Caki2 (cell line): Measurements from ENCODE around the gene ZBTB4. TPM values are rescaled to one million over a fixed set of nuclear protein-coding genes. Genes with fewer than 3 reads are reported as not detected.
A peak's percentile ranks its signal among the peaks of the same experiment; 100 is the strongest.
"Not testable (repeated sequence)": the region's sequence is repeated elsewhere in the genome, so short reads cannot be mapped to it uniquely, and the experiment has no call there.

Experiments used
- DNase-seq: peaks from one replicate; pipeline ENCODE4 v3.0.0-alpha.2; 2015; ENCODE audit warnings: low read depth
- in situ Hi-C: cut with HindIII; loops from 2 replicates; pipeline ENCODE4 v1.10.0; 2016; ENCODE audit warnings: low sequenced_read_pairs, low pct_unique_long_range_greater_than_20kb, mixed read lengths
- total RNA-seq: library from RNA; depleted of rRNA; stranded (reverse); fragments of >200 nt; shearing (Covaris generic); gene quantifications from 2 replicates; pipeline ENCODE4 v1.2.3, GENCODE V29; 2014; ENCODE audit warnings: low replicate concordance

ZBTB4 gene
- total RNA-seq, 1 experiment from 2014 or later = 4.6 TPM

DNA sequence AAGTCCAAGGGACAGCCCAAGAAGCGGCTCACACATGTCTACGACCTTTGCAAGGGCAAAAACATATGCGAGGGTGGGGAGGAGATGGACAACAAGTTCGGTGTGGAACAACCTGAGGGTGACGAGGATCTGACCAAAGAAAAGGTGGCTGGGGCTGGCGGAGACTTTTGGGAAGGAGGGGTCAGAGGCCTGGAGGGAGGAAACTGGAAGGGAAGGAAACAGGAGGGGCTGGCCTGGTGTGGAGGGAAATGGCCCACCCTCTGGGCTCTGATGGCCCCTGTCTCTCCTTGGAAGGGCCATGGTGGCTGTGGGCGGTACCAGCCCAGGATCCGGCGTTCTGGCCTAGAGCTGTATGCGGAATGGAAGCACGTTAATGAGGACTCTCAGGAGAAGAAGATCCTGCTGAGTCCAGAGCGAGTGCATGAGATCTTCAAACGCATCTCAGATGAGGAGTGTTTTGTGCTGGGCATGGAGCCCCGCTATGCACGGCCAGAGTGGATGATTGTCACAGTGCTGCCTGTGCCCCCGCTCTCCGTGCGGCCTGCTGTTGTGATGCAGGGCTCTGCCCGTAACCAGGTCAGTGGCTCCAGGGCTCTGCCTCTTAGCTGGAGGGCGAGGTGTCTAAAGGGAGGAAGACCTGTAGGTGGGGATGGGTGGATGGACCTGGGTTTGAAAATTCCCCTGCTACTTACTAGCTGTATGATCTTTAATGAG lies 17.2 kb upstream of the ZBTB4 start:
- in situ Hi-C loops = no loop called here
- DNase-seq = no peak

DNA sequence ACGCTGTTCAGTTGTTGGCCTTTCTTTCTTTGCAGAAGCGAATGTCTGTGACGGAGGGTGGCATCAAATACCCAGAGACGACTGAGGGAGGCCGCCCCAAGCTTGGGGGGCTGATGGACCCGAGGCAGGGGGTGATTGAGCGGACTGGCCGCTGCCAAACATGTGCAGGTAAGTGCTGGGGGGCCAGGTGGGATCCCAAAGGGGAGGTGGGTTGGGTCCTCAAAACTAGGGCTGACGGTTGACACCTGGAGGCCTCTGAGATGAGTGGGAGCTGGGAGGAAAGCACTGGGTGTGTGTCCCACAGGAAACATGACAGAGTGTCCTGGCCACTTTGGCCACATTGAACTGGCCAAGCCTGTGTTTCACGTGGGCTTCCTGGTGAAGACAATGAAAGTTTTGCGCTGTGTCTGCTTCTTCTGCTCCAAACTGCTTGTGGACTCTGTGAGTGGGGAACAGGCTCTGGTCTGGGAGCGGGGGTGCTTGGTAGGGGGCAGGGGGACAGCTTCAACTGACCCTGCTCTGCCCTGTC lies 16.5 kb upstream of the ZBTB4 start:
- no peak for DNase-seq
- in situ Hi-C loops = no loop called here

DNA sequence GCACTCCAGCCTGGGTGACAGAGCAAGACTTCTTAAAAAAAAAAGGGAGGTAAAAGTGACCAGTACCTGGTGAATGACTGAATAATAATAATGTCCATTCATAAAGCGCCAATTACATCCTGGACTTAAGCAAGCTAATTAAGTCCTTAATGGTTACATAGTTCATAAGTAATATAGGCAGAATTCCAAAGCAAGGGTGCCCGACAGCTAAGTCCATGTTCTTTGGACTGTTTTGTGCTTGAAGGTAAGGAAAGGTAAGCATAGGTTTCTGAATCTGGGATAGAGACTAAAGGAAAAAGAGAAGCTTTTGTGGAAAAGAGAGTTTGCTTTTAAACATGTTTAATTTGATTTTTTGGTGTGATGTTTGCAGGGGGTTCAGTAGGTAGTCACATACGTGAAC lies 14.5 kb upstream of the ZBTB4 start:
- in situ Hi-C loops = no loop called here

GRCh38 chr17:7491583-7491982 lies 12.2 kb upstream of the ZBTB4 start:
- DNase-seq = no peak
- in situ Hi-C loops = no loop called here

More for the DNA sequence above, 14.5 kb upstream of the ZBTB4 start:
- no peak for DNase-seq

DNA sequence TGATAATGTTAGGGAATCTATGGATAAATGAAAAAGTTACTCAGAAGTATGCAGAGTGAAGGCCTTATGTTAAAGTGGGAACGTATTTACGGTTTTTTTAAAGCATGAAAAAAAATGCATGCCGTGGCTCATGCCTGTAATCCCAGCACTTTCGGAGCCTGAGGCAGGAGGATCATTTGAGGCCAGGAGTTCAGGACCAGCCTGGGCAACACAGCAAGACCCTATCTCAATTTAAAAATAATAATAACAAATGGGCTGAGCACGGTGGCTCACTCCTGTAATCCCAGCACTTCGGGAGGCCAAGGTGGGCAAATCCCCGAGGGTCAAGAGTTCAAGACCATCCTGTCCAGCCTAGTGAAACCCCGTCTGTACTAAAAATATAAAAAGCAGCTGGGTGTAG lies 10.7 kb upstream of the ZBTB4 start:
- in situ Hi-C loops = no loop called here

GRCh38 chr17:7486181-7486580 lies 6.8 kb upstream of the ZBTB4 start:
- no peak for DNase-seq
- in situ Hi-C loops = no loop called here

More for the DNA sequence above, 10.7 kb upstream of the ZBTB4 start:
- DNase-seq = no peak

GRCh38 chr17:7484919-7485377 lies 5.5 kb upstream of the ZBTB4 start:
- in situ Hi-C loops = no loop called here

DNA sequence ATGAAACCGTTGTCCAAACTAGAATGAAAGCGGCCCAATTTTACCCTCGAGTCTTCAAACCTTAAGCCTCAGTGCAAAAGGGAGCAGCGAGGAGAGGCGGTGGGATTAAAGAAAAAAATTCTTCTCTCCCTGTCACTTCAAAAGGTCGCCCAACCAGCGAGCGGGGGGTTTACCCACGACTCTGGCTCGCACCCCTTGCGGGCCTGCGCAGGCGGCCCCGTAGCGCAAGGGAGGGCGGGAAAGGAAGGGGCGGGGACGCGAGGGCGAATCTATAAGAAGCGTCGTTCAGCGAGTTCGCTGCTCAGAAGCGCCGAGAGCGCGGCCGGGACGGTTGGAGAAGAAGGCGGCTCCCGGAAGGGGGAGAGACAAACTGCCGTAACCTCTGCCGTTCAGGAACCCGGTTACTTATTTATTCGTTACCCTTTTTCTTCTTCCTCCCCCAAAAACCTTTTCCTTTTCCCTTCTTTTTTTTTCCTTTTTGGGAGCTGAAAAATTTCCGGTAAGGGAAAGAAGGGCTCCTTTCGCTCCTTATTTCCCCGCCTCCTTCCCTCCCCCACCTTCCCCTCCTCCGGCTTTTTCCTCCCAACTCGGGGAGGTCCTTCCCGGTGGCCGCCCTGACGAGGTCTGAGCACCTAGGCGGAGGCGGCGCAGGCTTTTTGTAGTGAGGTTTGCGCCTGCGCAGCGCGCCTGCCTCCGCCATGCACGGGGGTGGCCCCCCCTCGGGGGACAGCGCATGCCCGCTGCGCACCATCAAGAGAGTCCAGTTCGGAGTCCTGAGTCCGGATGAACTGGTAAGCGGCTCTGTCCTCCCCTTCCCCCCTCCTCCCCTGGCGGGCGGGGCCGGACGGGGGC lies 4.9 kb upstream of the ZBTB4 start, which contains the start of gene POLR2A:
POLR2A (plus strand) TSS at position 300 of the 852 bp plus-strand sequence.
- in situ Hi-C loops = no loop called here
- peak; percentile 98 for DNase-seq

More at GRCh38 chr17:7484919-7485377, 5.5 kb upstream of the ZBTB4 start:
- DNase-seq = no peak

DNA sequence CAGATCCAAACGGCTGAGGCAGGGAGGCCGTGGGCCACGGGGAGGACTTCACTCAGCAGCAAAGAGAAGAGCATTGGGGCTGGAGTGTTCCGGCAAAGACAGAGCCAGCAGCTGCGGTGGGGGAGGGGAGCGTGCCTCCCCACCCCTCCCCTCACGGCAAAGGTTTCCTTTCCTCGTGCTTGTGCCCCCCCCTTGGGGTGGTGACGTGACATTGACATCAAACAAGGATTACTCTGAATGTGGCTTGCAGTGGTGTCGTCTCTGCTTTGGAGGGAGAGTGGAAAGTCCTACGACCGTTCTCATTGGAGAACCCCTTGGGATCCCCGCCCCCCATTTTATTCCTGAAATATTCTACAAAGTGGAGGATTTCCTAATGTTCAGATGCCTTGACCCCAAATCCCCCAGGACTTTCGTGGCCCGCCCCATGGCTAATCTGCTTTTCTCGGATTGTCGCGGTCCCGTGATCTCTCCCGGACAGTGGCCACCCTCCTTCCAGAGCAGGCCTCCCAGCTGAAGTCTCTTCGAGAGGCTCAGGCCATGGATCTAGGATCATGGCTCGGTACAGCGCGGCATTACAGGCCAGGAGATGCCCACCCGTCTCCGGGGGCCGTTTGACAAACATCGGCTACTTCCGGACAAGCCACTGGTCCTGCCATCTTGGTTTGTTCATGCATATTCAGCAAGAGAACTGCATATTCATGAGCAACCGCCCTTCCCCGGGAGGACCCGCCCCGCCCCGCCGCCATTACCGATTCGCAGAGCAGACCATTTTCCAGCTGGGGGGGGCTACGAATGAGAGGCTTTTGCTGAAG lies 4.0 kb upstream of the ZBTB4 start:
- DNase-seq = peak; percentile 90
- in situ Hi-C loops = no loop called here

DNA sequence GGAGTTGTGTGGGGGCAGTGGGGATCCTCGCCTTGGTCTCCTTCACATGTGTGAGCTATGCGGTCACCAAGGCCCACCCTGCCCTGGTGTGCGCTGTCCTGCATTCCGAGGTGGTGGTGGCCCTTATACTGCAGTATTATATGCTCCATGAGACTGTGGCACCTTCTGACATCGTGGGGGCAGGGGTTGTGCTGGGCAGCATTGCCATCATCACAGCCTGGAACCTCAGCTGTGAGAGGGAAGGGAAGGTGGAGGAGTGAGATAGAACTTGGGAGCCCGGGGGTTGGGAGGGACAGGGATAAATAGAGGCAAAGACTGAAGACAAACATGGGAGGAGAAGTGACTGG lies 3.3 kb upstream of the ZBTB4 start:
- in situ Hi-C loops, DNase-seq: not testable (repeated sequence)

- DNase-seq, in situ Hi-C loops: not testable (repeated sequence)
Measured at GRCh38 chr17:7481842-7482741, 2.7 kb upstream of the ZBTB4 start.

GRCh38 chr17:7481275-7481674 lies 1.8 kb upstream of the ZBTB4 start, which contains the start of gene SLC35G6:
TSS of gene SLC35G6 (plus strand) at chr17:7481446. CDS start at chr17:7481517, 71 bp downstream.
- in situ Hi-C loops, DNase-seq: not testable (repeated sequence)

DNA sequence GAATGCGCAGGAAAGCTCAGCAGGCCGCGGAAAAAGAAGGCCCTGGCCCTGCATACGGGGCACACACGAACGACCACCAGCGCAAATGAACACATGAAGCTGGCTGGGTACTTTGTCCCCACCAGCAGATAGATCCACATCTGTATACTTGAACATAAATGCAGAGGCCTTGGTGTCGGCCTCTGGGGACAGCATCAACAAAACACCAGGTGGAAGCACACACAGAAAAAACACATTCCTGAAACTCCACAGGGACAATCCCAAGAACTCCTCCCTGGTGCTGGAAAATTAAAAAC lies 606 bp upstream of the ZBTB4 start:
- in situ Hi-C loops = no loop called here

DNA sequence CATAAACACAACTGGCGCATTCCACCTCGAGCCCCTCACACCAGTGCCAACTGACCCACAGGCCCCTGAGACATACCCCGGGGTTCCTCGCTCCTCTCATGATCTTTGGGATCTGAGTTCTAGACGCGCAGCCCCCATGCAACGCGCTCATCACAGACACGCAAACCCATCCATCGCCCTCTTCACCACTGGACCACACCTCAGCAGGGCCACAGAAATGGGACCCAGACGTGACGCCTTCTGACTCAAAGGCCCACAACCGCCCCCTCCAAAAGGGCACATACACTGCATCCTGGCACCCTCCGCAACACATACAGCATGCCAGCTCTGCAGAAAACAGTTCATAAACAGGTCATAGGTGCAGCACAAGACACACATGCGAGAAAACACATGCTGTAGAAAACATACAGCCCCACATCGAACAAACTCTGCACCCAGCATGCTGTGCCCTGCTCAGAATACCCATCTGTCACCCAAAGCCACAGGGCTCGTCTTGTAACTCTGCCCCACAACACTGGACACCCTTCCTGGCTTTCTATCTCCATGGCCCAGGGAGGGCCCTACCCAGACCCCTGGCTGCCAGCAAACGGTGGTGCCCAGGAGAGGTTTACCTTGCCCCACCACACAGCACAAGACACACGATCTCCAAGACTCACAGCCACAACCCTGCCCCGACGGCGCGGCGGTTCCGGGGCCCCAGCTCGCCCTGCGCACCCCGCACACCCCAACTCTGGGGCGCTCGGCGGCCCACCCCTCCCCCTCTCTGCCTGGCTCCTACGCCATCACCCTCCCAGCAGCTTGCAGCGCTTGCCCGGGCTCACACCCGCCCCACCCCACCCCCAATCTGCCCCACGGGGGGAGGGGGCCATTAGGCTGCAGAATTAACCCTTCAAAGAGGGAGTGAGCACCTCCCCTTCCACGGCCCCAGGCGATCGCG lies 887 bp downstream of the ZBTB4 start:
- in situ Hi-C loops = no loop called here
- no peak for DNase-seq

More for the DNA sequence above, 606 bp upstream of the ZBTB4 start:
- DNase-seq = peak; percentile 47

DNA sequence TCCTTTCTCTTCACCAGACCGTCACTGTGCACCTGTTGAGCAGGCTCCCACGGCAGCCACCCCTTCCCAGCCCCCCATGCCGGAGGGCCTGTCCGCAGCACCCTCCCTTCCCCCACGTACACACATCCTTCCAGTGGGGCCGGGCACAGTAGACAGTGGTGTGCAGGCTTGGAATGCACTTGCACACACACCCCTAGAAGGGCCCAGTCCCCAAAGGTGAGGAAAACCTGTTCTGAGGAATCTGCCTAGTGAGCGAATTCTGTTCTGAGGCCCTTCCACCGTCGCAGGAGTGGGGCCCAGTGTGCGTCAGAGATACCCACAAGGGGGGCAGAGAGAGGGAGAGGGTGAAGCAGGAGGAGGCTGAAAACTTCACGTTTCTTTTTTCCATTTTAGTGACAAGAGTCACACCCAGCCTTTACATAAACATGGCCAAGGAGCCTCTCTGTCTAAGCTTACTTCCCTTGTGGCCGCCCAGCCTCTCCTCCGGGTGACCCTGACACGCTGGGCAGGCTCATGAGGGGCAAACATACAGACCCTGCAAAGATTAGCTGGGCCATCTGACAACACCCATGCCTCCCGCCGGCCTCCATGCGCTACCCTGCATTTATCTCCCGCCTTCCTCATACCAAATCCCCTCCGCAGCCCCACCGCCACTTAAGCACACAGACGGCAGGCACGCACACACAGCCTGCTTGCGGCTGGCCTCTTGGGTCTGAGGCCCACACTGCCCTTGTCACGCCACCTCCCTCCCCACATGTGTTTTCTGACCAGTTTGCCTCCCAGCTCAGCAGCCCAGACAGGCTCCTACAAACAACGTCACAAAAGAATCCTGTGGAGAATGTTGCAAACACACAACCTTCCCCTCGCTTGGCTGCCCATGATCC lies 1.8 kb downstream of the ZBTB4 start:
- in situ Hi-C loops = no loop called here
- no peak for DNase-seq

- in situ Hi-C loops = no loop called here
- no peak for DNase-seq
Measured at GRCh38 chr17:7476951-7477350, 2.5 kb downstream of the ZBTB4 start.
